CD4-positive, CD25-positive, alpha-beta regulatory T cell (primary cell): Measurements from ENCODE around the gene ASIC3. TPM values are rescaled to one million over a fixed set of nuclear protein-coding genes. Genes with fewer than 3 reads are reported as not detected.
A peak's percentile ranks its signal among the peaks of the same experiment; 100 is the strongest.

ENCODE experiments used
- ATAC-seq, 2 donors: fragments of 150-1000 bp; cut with Tn5 transposase; one replicate each; pipeline ENCODE4 v1.10.0; 2021; ENCODE audit warnings: low read depth in 2 of 2, moderate number of reproducible peaks in 2 of 2, moderate library complexity in 1 of 2
- DNase-seq, 3 donors: peaks; one replicate each; pipeline versions ENCODE4 v3.0.0 to v3.0.0-alpha.2; 2012 to 2022; ENCODE audit warnings: mixed read lengths in 1 of 3
- H3K27ac ChIP-seq: one replicate; pipeline ENCODE4 v1.7.0; 2013; ENCODE audit warnings: mild to moderate bottlenecking, low read length; ENCODE audit not compliant: insufficient read depth, poor library complexity, severe bottlenecking
- H3K27me3 ChIP-seq: one replicate; pipeline ENCODE4 v1.7.0; 2013; ENCODE audit warnings: low read length; ENCODE audit not compliant: control insufficient read depth, insufficient read depth
- H3K36me3 ChIP-seq: one replicate; pipeline ENCODE4 v1.7.0; 2013; ENCODE audit warnings: mild to moderate bottlenecking, low read length, moderate library complexity; ENCODE audit not compliant: control insufficient read depth, insufficient read depth
- H3K4me1 ChIP-seq: 2 replicates; pipeline ENCODE4 v1.7.0; 2013; ENCODE audit warnings: mild to moderate bottlenecking, low read length; ENCODE audit not compliant: insufficient read depth, control insufficient read depth, poor library complexity, severe bottlenecking
- H3K4me3 ChIP-seq: one replicate; pipeline ENCODE4 v1.7.0; 2013; ENCODE audit warnings: low read depth, mild to moderate bottlenecking, low read length, moderate library complexity
- H3K9me3 ChIP-seq, 2 experiments: 1 replicate in 1 of 2; 2 replicates in 1 of 2; pipeline ENCODE4 v1.7.0; 2013; ENCODE audit warnings: low read length in 2 of 2, mild to moderate bottlenecking in 1 of 2, moderate library complexity in 1 of 2; ENCODE audit not compliant: control insufficient read depth in 2 of 2
- H3K27ac Mint-ChIP-seq, 3 donors: one replicate each; pipeline ENCODE4 v1.8.0; 2020 to 2022; ENCODE audit warnings: mild to moderate bottlenecking in 3 of 3, mixed read lengths in 3 of 3, moderate library complexity in 2 of 3
- H3K27me3 Mint-ChIP-seq: one replicate; pipeline ENCODE4 v1.8.0; 2022; ENCODE audit warnings: mild to moderate bottlenecking, mixed read lengths
- H3K36me3 Mint-ChIP-seq: one replicate; pipeline ENCODE4 v1.8.0; 2020; ENCODE audit warnings: mixed read lengths
- H3K4me1 Mint-ChIP-seq, 4 donors: one replicate each; pipeline ENCODE4 v1.8.0; 2020 to 2022; ENCODE audit warnings: mixed read lengths in 4 of 4, mild to moderate bottlenecking in 1 of 4
- H3K4me3 Mint-ChIP-seq, 4 donors: one replicate each; pipeline ENCODE4 v1.8.0; 2020 to 2022; ENCODE audit warnings: mild to moderate bottlenecking in 4 of 4, mixed read lengths in 4 of 4, moderate library complexity in 3 of 4
- H3K9me3 Mint-ChIP-seq, 7 donors: one replicate each; pipeline ENCODE4 v1.8.0; 2020 to 2022; ENCODE audit warnings: mixed read lengths in 7 of 7, mild to moderate bottlenecking in 3 of 7, moderate library complexity in 2 of 7
- polyA plus RNA-seq, 4 donors: library from polyadenylated mRNA; unstranded; fragments of 300-500 nt; fragmentation: Illumina TruSeq; gene quantifications; one replicate each; pipeline ENCODE4 v1.2.3, GENCODE V29; 2021
- total RNA-seq: library from RNA; stranded (reverse); gene quantifications from one replicate; pipeline ENCODE4 v1.2.3, GENCODE V29; 2022

The ASIC3 gene
- 5.9 TPM for total RNA-seq
- not detected for polyA plus RNA-seq

DNA sequence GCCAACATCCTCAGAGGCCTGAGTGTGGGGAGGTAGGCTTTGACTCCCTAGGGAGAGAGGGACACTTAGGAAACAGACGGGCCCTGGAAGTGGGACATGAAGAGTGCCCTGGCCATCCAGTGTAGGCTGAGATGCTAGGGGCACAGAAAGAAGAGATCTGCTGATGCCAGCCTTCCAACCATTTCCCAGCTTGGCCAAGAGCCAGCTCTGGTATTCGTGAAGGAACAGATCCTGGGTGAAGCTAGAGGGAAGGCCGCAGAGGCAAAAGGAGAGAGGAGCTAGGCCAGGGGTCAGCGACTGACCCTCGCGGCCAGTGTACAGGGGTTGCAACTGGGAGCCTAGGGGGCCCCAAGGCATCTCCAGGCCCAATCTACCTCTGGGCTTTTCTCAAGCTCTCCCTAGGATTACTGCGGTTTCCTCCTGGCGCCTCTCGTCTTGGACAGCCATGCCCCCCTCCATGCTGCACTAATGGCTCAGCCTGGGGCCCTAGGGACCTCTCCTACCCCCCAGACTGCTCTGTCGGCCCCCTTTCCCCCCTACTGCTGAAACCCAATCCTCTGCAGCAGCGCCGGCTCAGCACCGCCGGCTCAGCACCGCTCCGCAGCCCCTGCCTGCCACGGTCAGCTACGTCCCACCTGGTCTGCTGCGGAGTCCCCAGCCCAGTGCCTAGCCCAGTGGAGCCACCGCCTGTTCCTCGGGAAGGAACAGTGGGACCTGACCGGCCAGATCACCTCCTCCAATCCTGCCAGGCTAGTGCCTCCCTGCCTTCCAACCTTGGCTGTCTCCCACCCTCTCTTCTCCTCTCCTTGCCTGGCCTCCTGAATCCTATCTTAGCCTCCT is at the start of gene ASIC3:
Gene ASIC3 (plus strand): TSS at position 556 of the 840 bp plus-strand sequence. CDS start 355 bp downstream, outside the sequence.
- H3K27ac Mint-ChIP-seq: peak within 1 kb of the TSS in 1 of 3 donors; percentile 63
- peaks cover 10% of the 10 kb centered on the region for H3K36me3 Mint-ChIP-seq

DNA sequence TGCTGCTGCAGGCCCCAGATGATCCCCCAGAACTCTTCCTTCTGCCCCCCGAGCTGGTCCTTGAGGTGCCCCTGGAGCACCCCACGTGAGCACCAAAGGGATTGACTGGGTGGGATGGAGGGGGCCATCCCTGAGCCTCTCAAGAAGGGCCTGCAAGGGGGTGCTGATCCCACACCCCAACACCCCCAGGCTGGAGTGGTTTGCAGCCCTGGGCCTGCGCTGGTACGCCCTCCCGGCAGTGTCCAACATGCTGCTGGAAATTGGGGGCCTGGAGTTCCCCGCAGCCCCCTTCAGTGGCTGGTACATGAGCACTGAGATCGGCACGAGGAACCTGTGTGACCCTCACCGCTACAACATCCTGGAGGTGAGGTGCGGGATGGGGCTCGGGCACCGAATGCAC is 49.3 kb upstream of the ASIC3 start:
- Histone ChIP-seq H3K27me3 (no peaks in the 10 kb centered on the region), H3K9me3 (no peaks in the 10 kb centered on the region), H3K4me3 (no peak overlapping the region), H3K27ac (no peak overlapping the region), H3K36me3 (no peaks in the 10 kb centered on the region), H3K4me1 (peaks cover 48% of the 10 kb centered on the region)
- H3K36me3 Mint-ChIP-seq: peaks cover 8% of the 10 kb centered on the region
- peaks cover 6% of the 10 kb centered on the region for H3K27me3 Mint-ChIP-seq
- peak overlapping the region in 1 of 4 donors; percentile 10 for H3K4me3 Mint-ChIP-seq
- no peaks in the 10 kb centered on the region for H3K9me3 Mint-ChIP-seq
- DNase-seq: no peak
- peaks cover 0 to 46% (median 9%) of the 10 kb centered on the region in 4 donors for H3K4me1 Mint-ChIP-seq
- H3K27ac Mint-ChIP-seq: no peak overlapping the region
- no peak for ATAC-seq

More for the DNA sequence above, at the start of gene ASIC3:
- Mint-ChIP-seq H3K27me3 (no peaks in the 10 kb centered on the region), H3K4me3 (peak within 1 kb of the TSS in 1 of 4 donors; percentile 52), H3K9me3 (no peaks in the 10 kb centered on the region), H3K4me1 (peaks cover 0 to 8% (median 5%) of the 10 kb centered on the region in 4 donors)
- no peak for DNase-seq
- Histone ChIP-seq H3K9me3 (no peaks in the 10 kb centered on the region), H3K27me3 (no peaks in the 10 kb centered on the region), H3K36me3 (no peaks in the 10 kb centered on the region), H3K27ac (no peak within 1 kb of the TSS), H3K4me1 (peaks cover 10% of the 10 kb centered on the region), H3K4me3 (no peak within 1 kb of the TSS)
- no peak for ATAC-seq

DNA sequence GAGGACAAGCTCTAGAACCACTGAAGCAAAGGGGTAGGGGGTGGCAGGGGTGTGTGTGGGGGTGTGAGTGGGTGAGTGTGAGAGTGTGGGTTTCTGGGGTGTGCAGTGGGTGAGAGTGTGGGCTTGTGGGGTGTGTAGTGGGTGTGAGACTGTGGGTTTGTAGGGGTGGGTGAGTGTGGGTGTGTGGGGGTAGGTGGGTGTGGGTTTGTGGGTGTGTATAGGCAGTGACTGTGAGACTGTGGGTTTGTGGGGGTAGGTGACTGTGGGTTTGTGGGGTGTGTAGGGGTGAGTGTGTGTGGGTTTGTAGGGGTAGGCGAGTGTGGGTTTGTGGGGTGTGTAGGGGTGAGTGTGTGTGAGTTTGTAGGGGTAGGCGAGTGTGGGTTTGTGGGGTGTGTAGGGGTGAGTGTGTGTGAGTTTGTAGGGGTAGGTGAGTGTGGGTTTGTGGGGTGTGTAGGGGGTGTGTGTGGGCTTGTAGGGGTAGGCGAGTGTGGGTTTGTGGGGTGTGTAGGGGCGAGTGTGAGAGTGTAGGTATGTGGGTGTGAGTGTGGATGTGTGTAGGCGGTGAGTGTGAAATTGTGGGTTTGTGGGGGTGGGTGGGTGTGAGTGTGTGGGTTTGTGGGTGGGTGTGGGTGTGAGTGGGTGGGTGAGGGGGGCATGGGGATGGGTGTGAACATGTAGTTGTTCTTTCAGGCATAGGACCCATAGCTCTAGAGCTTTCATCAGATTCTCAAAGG is 48.7 kb upstream of the ASIC3 start:
- H3K9me3 ChIP-seq: no peaks in the 10 kb centered on the region
- Mint-ChIP-seq H3K27ac (no peak overlapping the region), H3K36me3 (peaks cover 11% of the 10 kb centered on the region), H3K27me3 (peaks cover 6% of the 10 kb centered on the region), H3K9me3 (no peaks in the 10 kb centered on the region), H3K4me3 (no peak overlapping the region), H3K4me1 (peaks cover 0 to 41% (median 8%) of the 10 kb centered on the region in 4 donors)
- no peak overlapping the region for H3K4me3 ChIP-seq
- H3K27me3 ChIP-seq: no peaks in the 10 kb centered on the region
- DNase-seq (no peak), ATAC-seq (no peak)
- no peaks in the 10 kb centered on the region for H3K36me3 ChIP-seq
- peaks cover 41% of the 10 kb centered on the region for H3K4me1 ChIP-seq
- no peak overlapping the region for H3K27ac ChIP-seq

DNA sequence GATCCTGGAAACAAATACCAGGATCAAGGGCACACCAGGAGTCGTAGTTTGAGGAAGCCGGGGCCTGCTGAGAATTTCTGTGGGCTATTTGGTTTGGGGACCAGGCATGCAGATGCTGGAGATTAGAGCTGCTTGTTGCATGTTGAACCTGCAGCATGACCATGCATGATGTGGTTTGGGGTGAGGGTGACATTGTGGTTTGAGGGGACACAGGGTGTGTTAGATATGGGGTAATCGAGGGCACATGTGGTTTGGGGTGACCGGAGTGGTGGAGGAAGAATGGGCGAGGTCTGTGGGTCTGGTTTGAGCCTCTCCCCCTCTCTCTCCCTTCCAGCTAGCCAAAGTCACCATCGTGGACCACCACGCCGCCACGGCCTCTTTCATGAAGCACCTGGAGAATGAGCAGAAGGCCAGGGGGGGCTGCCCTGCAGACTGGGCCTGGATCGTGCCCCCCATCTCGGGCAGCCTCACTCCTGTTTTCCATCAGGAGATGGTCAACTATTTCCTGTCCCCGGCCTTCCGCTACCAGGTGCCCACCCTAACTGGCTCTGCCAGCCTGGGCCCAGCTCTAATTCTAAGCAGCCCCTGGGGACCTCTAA is 47.3 kb upstream of the ASIC3 start:
- DNase-seq: no peak
- H3K4me3 ChIP-seq: no peak overlapping the region
- H3K4me1 ChIP-seq: peaks cover 35% of the 10 kb centered on the region
- H3K27ac Mint-ChIP-seq: no peak overlapping the region
- no peak overlapping the region for H3K4me3 Mint-ChIP-seq
- peaks cover 0 to 43% (median 10%) of the 10 kb centered on the region in 4 donors for H3K4me1 Mint-ChIP-seq
- H3K36me3 Mint-ChIP-seq: peaks cover 11% of the 10 kb centered on the region
- peaks cover 6% of the 10 kb centered on the region for H3K27me3 Mint-ChIP-seq
- no peaks in the 10 kb centered on the region for H3K9me3 Mint-ChIP-seq
- H3K9me3 ChIP-seq: no peaks in the 10 kb centered on the region
- ATAC-seq: no peak
- H3K36me3 ChIP-seq: no peaks in the 10 kb centered on the region
- no peak overlapping the region for H3K27ac ChIP-seq
- no peaks in the 10 kb centered on the region for H3K27me3 ChIP-seq

DNA sequence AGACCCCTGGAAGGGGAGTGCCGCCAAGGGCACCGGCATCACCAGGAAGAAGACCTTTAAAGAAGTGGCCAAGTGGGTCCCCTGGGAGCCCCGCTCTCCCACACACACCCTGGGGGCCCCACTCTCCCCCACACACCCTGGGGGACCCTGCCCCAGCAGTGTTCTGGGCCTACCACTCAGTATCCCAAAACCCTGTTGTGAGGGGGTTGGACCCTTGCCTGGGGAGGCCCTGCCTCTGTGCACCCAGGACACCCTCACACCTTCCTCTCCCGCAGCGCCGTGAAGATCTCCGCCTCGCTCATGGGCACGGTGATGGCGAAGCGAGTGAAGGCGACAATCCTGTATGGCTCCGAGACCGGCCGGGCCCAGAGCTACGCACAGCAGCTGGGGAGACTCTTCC is 46.8 kb upstream of the ASIC3 start:
- Mint-ChIP-seq H3K4me3 (no peak overlapping the region), H3K9me3 (no peaks in the 10 kb centered on the region), H3K36me3 (peaks cover 11% of the 10 kb centered on the region), H3K27ac (no peak overlapping the region), H3K4me1 (peaks cover 0 to 44% (median 12%) of the 10 kb centered on the region in 4 donors), H3K27me3 (peaks cover 6% of the 10 kb centered on the region)
- ATAC-seq (no peak), DNase-seq (no peak)
- H3K4me1 ChIP-seq: peaks cover 29% of the 10 kb centered on the region
- H3K36me3 ChIP-seq: no peaks in the 10 kb centered on the region
- no peaks in the 10 kb centered on the region for H3K27me3 ChIP-seq
- H3K9me3 ChIP-seq: no peaks in the 10 kb centered on the region
- H3K27ac ChIP-seq: no peak overlapping the region
- no peak overlapping the region for H3K4me3 ChIP-seq

DNA sequence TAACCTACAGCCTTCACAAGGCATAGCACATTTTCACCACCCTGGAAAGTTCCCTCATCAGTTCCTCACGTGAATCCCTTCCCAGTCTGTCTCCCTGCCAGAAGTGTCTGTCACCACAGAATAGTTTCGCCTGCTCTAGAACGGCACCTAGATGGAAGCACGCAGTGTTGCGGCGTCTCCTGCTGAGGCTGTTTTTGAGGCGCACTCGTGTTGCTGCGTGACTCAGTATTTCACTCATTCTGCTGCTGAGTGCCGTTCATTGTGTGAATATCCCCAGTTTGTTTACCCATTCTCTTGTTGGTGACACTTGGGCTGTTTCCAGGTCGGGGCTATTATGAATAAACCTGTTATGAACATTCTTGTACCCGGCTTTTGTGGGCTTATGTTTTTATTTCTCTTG is 44.8 kb upstream of the ASIC3 start:
- Mint-ChIP-seq H3K4me1 (peaks cover 0 to 46% (median 18%) of the 10 kb centered on the region in 4 donors), H3K27ac (no peak overlapping the region), H3K36me3 (peaks cover 11% of the 10 kb centered on the region), H3K4me3 (peak overlapping the region in 1 of 4 donors; percentile 74), H3K9me3 (no peaks in the 10 kb centered on the region), H3K27me3 (peaks cover 6% of the 10 kb centered on the region)
- peaks cover 30% of the 10 kb centered on the region for H3K4me1 ChIP-seq
- H3K27me3 ChIP-seq: no peaks in the 10 kb centered on the region
- ATAC-seq (no peak), DNase-seq (no peak)
- no peak overlapping the region for H3K4me3 ChIP-seq
- no peaks in the 10 kb centered on the region for H3K9me3 ChIP-seq
- no peaks in the 10 kb centered on the region for H3K36me3 ChIP-seq
- no peak overlapping the region for H3K27ac ChIP-seq

DNA sequence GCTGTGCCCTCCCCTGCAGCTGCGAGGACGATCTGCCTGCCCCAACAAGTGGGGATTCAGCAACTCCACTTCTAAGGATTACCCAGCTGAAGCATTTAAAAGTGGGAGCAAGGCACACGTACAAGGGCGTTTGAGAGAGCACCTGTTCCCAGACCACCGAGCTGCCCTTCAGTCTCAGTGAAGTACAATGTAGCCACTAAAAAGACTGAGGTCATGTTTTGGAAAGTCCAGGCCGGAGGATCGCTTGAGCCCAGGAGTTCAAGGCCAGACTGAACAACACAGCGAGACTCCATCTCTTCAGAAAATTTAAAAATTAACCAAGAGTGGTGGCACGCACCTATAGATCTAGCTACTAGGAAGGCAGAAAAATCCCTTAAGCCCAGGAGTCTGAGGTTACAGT is 42.8 kb upstream of the ASIC3 start:
- Histone ChIP-seq H3K9me3 (no peaks in the 10 kb centered on the region), H3K36me3 (no peaks in the 10 kb centered on the region), H3K27ac (no peak overlapping the region), H3K4me1 (peaks cover 36% of the 10 kb centered on the region), H3K27me3 (no peaks in the 10 kb centered on the region), H3K4me3 (no peak overlapping the region)
- ATAC-seq (no peak), DNase-seq (no peak)
- peaks cover 0 to 48% (median 24%) of the 10 kb centered on the region in 4 donors for H3K4me1 Mint-ChIP-seq
- no peaks in the 10 kb centered on the region for H3K9me3 Mint-ChIP-seq
- peak overlapping the region in 3 of 4 donors; percentile 41 to 80 (median 52) for H3K4me3 Mint-ChIP-seq
- H3K27ac Mint-ChIP-seq: peak overlapping the region; percentile 62 to 82 (median 69)
- H3K36me3 Mint-ChIP-seq: peaks cover 8% of the 10 kb centered on the region
- peaks cover 6% of the 10 kb centered on the region for H3K27me3 Mint-ChIP-seq
